GM18508 (cell line): Measurements from ENCODE around the gene DACT2.
"Not testable (repeated sequence)": the region's sequence is repeated elsewhere in the genome, so short reads cannot be mapped to it uniquely, and the experiment has no call there.

Experiments
- ATAC-seq: cut with Tn5 transposase; IDR thresholded peaks from one replicate; pipeline ENCODE4 v1.9.1; 2021; ENCODE audit warnings: moderate number of reproducible peaks; ENCODE audit not compliant: insufficient read depth, unreplicated experiment

DACT2 gene

GRCh38 chr6:168326294-168327261 lies 7.0 kb upstream of the DACT2 start:
- no peak for ATAC-seq

- ATAC-seq, result no peak
Measured at GRCh38 chr6:168322966-168323365, 3.4 kb upstream of the DACT2 start.

GRCh38 chr6:168320634-168321033 lies 1.1 kb upstream of the DACT2 start:
- no peak for ATAC-seq

- ATAC-seq, result no peak
Measured at GRCh38 chr6:168318579-168319278, 848 bp downstream of the DACT2 start.

- ATAC-seq, result no peak
Measured at GRCh38 chr6:168318090-168318489, 1.5 kb downstream of the DACT2 start.

GRCh38 chr6:168315596-168315995 lies 4.0 kb downstream of the DACT2 start:
- ATAC-seq, result no peak

- ATAC-seq, result no peak
Measured at GRCh38 chr6:168314948-168315347, 4.6 kb downstream of the DACT2 start.

GRCh38 chr6:168314021-168314420 lies 5.6 kb downstream of the DACT2 start:
- ATAC-seq, result no peak

- ATAC-seq, result no peak
Measured at GRCh38 chr6:168313431-168314011, 6.1 kb downstream of the DACT2 start.

- ATAC-seq, result not testable (repeated sequence)
Measured at GRCh38 chr6:168312125-168312507, 7.5 kb downstream of the DACT2 start.

GRCh38 chr6:168311410-168312124 lies 8.0 kb downstream of the DACT2 start:
- ATAC-seq, result no peak

GRCh38 chr6:168310945-168311344 lies 8.6 kb downstream of the DACT2 start:
- ATAC-seq, result no peak

GRCh38 chr6:168310403-168310802 lies 9.2 kb downstream of the DACT2 start:
- ATAC-seq, result no peak

GRCh38 chr6:168309997-168310396 lies 9.6 kb downstream of the DACT2 start:
- ATAC-seq, result no peak

GRCh38 chr6:168309183-168309582 lies 10.4 kb downstream of the DACT2 start:
- no peak for ATAC-seq

GRCh38 chr6:168308390-168309144 lies 11.0 kb downstream of the DACT2 start:
- no peak for ATAC-seq

GRCh38 chr6:168307695-168308021 lies 11.9 kb downstream of the DACT2 start:
- ATAC-seq, result no peak

- ATAC-seq, result no peak
Measured at GRCh38 chr6:168307015-168307694, 12.4 kb downstream of the DACT2 start.

- no peak for ATAC-seq
Measured at GRCh38 chr6:168305863-168306262, 13.7 kb downstream of the DACT2 start.
